Measurements from ENCODE around the gene DPP9. TPM values are rescaled to one million over a fixed set of nuclear protein-coding genes. Genes with fewer than 3 reads are reported as not detected.
A peak's percentile ranks its signal among the peaks of the same experiment; 100 is the strongest.

DPP9 gene
- total and polyA plus RNA-seq, 2 of the 4 experiments (the other 2 are of a cell fraction): 12.4 to 33.0 TPM

DNA sequence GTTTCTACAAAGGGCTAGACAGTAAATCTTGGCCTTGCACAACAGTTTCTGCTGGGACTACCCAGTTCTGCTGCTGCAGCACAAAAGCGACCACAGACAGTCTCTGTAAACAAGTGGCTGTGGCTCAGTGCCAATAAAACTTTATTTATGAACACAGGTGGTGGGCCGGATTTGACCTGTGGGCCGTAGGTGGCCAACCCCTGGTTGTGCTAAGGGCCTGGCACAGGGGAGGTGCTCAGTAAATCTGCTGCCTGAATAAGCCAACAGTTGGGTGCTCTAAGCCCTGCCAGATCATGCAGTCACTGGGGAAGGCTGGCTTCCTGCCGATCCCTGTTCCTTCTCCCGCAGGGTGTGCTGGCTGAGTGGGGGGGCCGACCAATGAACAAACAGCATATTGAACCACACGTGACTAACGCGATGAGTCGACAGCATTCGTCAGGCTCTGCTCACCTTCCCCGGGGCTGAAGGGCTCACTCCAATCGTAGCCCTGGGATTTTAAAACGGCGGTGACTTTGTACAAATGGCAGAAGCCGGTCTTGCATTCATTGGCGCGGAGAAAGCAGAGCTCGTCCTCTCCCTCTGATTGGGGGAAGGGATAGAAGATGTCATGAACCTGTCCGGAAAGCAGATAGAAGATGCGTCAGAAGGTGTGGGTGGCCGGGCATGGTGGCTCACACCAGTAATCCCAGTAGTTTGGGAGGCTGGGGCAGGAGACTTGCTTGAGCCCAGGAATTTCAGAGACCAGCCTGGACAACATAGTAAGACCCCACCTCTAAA lies 29.2 kb downstream of the DPP9 start:
- intact Hi-C loops (cut with micrococcal nuclease): no loop called here
- dilution Hi-C loops (cut with HindIII; ENCODE audit: low sequenced_read_pairs, unreplicated experiment): no loop called here
- H2BK5ac ChIP-seq (ENCODE audit: low read depth, low read length, poor library complexity, severe bottlenecking): peak overlapping the region; percentile 88
- H3K14ac ChIP-seq (replicated peaks; ENCODE audit: low read depth, low read length): peak overlapping the region; percentile 60; the same call in 1 of the 2 replicates
- peaks cover 70% of the 10 kb centered on the region for H3K36me3 ChIP-seq (ENCODE audit: control insufficient read depth, insufficient read depth, low read length)
- no peaks in the 10 kb centered on the region for H3K27me3 ChIP-seq (ENCODE audit: control insufficient read depth, insufficient read depth, low read length)
- peak overlapping the region; percentile 42 to 81; a peak in 2 of 4 replicates for H4K8ac ChIP-seq (ENCODE audit: low read depth in 2 of 2, low read length in 2 of 2)
- in situ Hi-C loops (cut with MboI; ENCODE audit: low sequenced_read_pairs): no loop called here
- peak overlapping the region; percentile 26; the same call in 1 of the 2 replicates for H3K56ac ChIP-seq (ENCODE audit: extremely low read depth, insufficient read depth, low read length)
- H2BK120ac ChIP-seq (ENCODE audit: low read depth, low read length): peak overlapping the region; percentile 39; the same call in 1 of the 2 replicates
- peak; percentile 63 for ATAC-seq (ENCODE audit: low read depth)
- H2AFZ ChIP-seq (replicated peaks; ENCODE audit: low read length, poor library complexity): peak overlapping the region; percentile 18
- H3K4me1 ChIP-seq (ENCODE audit: control insufficient read depth, insufficient read depth, low read length): peaks cover 14% of the 10 kb centered on the region
- no peaks in the 10 kb centered on the region for H3K9me3 ChIP-seq (ENCODE audit: control insufficient read depth, insufficient read depth, low read length)
- peaks cover 0 to 32% of the 10 kb centered on the region in 2 experiments; a peak in 3 of 4 replicates for H3K79me1 ChIP-seq (ENCODE audit: low read depth in 1 of 2, low read length in 2 of 2)
- H3K27ac ChIP-seq (ENCODE audit: insufficient read depth, low read length): peak overlapping the region; percentile 47
- peaks cover 6% of the 10 kb centered on the region; the same call in 1 of the 2 replicates for H4K20me1 ChIP-seq (ENCODE audit: insufficient read depth, low read length)
- ChIA-PET POLR2A (ENCODE audit: unreplicated experiment) (no interaction called here), CTCF (no interaction called here)
- H3K4me2 ChIP-seq (ENCODE audit: low read depth, low read length): no peak overlapping the region
- peaks cover 18% of the 10 kb centered on the region for H3K9me1 ChIP-seq (ENCODE audit: insufficient read depth, low read length)
- no peak overlapping the region for H3K4me3 ChIP-seq (ENCODE audit: insufficient read depth, low read depth, low read length)
- H4K5ac ChIP-seq (ENCODE audit: low read depth, low read length): peak overlapping the region; percentile 5; the same call in 1 of the 2 replicates
- no peak overlapping the region for H3K23ac ChIP-seq (ENCODE audit: low read depth, low read length)
- H3K18ac ChIP-seq (ENCODE audit: low read depth, low read length): no peak overlapping the region
- 79% methylated on average over 8 of the region's 22 CpGs; no CpG with 5 or more reads in 1 of the 2 experiments for WGBS, 2 experiments (ENCODE audit: extremely low coverage in 2 of 2, insufficient read length in 1 of 2)
- H4K91ac ChIP-seq (ENCODE audit: insufficient read depth, low read depth, low read length): peak overlapping the region; percentile 49; the same call in 1 of the 2 replicates
- TF ChIP-seq BHLHE40 (IDR thresholded peaks at IDR 0.05; ENCODE audit: low read depth, low read length) (peak; percentile 85), CEBPB (IDR thresholded peaks at IDR 0.05; ENCODE audit: low read depth, low read length) (0 out of 2 replicates have a peak, but pooled peaks have one; percentile 24), NFE2L2 (IDR thresholded peaks at IDR 0.05; ENCODE audit: low read depth, low read length) (no peak), RAD21 (IDR thresholded peaks at IDR 0.05; ENCODE audit: low read length) (no peak)
- TF ChIP-seq, protein P1, sequence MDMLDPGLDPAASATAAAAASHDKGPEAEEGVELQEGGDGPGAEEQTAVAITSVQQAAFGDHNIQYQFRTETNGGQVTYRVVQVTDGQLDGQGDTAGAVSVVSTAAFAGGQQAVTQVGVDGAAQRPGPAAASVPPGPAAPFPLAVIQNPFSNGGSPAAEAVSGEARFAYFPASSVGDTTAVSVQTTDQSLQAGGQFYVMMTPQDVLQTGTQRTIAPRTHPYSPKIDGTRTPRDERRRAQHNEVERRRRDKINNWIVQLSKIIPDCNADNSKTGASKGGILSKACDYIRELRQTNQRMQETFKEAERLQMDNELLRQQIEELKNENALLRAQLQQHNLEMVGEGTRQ (IDR thresholded peaks at IDR 0.05; ENCODE audit: low read depth, low read length): peak; percentile 89
- BruUV-seq (replicated peaks): no TSS peak
- peak overlapping the region; percentile 83 for H3K4ac ChIP-seq (ENCODE audit: low read depth, low read length)
- H2AK9ac ChIP-seq (replicated peaks; ENCODE audit: low read depth, low read length, poor library complexity): peak overlapping the region; percentile 70
- DNase-seq: peak; percentile 94
- peak overlapping the region; percentile 90; the same call in 1 of the 2 replicates for H2AK5ac ChIP-seq (ENCODE audit: low read depth, low read length)
- H2BK15ac ChIP-seq (ENCODE audit: low read depth, low read length): no peak overlapping the region; the same call in 2 of the 3 replicates
- H2BK20ac ChIP-seq (ENCODE audit: low read depth, low read length): no peak overlapping the region
- H3K9ac ChIP-seq (ENCODE audit: low read depth, low read length): no peak overlapping the region

Measured in IMR-90 (cell line).